Measurements from ENCODE around the gene SLC37A2. TPM values are rescaled to one million over a fixed set of nuclear protein-coding genes. Genes with fewer than 3 reads are reported as not detected.

SLC37A2 gene
- total RNA-seq, 1 experiment from 2014 or later: 2.2 TPM

DNA sequence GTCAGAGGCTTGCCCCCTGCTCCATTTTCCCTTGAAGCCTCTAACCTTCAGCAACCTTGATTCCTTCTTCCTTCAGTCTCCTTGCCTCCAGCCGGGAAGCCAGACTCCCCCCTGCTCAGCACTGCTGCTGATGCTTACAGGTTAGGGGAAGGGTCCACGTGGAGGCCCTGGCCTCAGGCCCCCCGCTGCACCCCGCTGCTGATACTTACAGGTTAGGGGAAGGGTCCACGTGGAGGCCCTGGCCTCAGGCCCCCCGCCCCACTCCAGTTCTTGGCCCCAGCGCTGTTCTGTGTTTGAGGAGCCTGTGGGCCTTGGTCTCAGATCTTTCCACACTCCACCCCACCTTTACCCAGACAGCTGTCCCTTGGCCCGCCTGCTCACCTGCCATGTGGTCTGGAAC lies 75.9 kb downstream of the SLC37A2 start (continued):
- TF ChIP-seq, protein P1, sequence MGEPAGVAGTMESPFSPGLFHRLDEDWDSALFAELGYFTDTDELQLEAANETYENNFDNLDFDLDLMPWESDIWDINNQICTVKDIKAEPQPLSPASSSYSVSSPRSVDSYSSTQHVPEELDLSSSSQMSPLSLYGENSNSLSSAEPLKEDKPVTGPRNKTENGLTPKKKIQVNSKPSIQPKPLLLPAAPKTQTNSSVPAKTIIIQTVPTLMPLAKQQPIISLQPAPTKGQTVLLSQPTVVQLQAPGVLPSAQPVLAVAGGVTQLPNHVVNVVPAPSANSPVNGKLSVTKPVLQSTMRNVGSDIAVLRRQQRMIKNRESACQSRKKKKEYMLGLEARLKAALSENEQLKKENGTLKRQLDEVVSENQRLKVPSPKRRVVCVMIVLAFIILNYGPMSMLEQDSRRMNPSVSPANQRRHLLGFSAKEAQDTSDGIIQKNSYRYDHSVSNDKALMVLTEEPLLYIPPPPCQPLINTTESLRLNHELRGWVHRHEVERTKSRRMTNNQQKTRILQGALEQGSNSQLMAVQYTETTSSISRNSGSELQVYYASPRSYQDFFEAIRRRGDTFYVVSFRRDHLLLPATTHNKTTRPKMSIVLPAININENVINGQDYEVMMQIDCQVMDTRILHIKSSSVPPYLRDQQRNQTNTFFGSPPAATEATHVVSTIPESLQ (CRISPR knock-in tag; IDR thresholded peaks at IDR 0.05): no peak
- TF ChIP-seq SP1 (CRISPR knock-in tag; conservative IDR thresholded peaks at IDR 0.05) (no peak), ZNF532 (CRISPR knock-in tag; IDR thresholded peaks at IDR 0.05; ENCODE audit: borderline replicate concordance) (no peak), ZMAT4 (CRISPR knock-in tag; IDR thresholded peaks at IDR 0.05) (no peak), ZNF219 (CRISPR knock-in tag; IDR thresholded peaks at IDR 0.05; ENCODE audit: borderline replicate concordance) (no peak)
- TF ChIP-seq, protein P2, sequence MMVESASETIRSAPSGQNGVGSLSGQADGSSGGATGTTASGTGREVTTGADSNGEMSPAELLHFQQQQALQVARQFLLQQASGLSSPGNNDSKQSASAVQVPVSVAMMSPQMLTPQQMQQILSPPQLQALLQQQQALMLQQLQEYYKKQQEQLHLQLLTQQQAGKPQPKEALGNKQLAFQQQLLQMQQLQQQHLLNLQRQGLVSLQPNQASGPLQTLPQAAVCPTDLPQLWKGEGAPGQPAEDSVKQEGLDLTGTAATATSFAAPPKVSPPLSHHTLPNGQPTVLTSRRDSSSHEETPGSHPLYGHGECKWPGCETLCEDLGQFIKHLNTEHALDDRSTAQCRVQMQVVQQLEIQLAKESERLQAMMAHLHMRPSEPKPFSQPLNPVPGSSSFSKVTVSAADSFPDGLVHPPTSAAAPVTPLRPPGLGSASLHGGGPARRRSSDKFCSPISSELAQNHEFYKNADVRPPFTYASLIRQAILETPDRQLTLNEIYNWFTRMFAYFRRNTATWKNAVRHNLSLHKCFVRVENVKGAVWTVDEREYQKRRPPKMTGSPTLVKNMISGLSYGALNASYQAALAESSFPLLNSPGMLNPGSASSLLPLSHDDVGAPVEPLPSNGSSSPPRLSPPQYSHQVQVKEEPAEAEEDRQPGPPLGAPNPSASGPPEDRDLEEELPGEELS (CRISPR knock-in tag; IDR thresholded peaks at IDR 0.05): no peak

DNA sequence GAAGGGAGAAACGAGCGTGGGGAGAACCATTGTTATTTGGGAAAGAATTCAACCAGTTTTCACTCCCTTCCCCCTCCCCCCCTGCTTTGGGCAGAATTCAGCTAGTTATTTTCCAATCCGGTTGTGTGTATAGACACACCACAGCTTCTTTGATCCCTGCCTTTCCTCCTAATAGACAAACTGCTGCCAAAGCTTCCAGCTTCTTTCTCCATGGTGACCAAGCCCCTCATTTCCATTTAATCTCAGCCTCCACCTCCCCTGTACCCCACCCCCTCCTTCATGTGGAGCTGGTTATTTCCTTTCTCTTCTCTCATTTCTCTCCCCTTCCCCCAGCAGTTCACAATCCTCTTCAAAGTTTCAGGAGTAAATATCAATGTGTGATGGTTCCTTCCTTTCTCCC lies 76.7 kb downstream of the SLC37A2 start:
- no peak overlapping the region for H3K4me3 Mint-ChIP-seq
- ATAC-seq (no peak), DNase-seq (ENCODE audit: low spot score) (no peak)
- peaks cover 48% of the 10 kb centered on the region for H3K4me1 Mint-ChIP-seq
- POLR2A ChIA-PET: no interaction called here
- no peaks in the 10 kb centered on the region for H3K36me3 Mint-ChIP-seq
- no peaks in the 10 kb centered on the region for H3K9me3 Mint-ChIP-seq
- CTCF ChIA-PET: interaction anchor here (0.8 to 5.6 kb wide), 5 partner anchors 15 to 289 kb away, joined by 4 to 126 read pairs (median 27); partner anchors contain the start of gene TMEM218
- H3K27ac Mint-ChIP-seq: no peak overlapping the region
- H3K27me3 Mint-ChIP-seq (ENCODE audit: low read depth): peaks cover 79% of the 10 kb centered on the region
- TF ChIP-seq ZNF263 (CRISPR knock-in tag; IDR thresholded peaks at IDR 0.05; ENCODE audit: low read depth) (no peak), GABPB1 (CRISPR knock-in tag; IDR thresholded peaks at IDR 0.05) (no peak), RORB (CRISPR knock-in tag; IDR thresholded peaks at IDR 0.05) (no peak), IRF1 (CRISPR knock-in tag; IDR thresholded peaks at IDR 0.05) (no peak), ZNF219 (CRISPR knock-in tag; IDR thresholded peaks at IDR 0.05; ENCODE audit: borderline replicate concordance) (no peak), CREB1 (CRISPR knock-in tag; IDR thresholded peaks at IDR 0.05) (no peak), ZNF671 (CRISPR knock-in tag; IDR thresholded peaks at IDR 0.05) (no peak), PRRX2 (CRISPR knock-in tag; IDR thresholded peaks at IDR 0.05) (no peak), NR3C1 (CRISPR knock-in tag; conservative IDR thresholded peaks at IDR 0.05; ENCODE audit: low read depth) (no peak)
- TF ChIP-seq, protein P3, sequence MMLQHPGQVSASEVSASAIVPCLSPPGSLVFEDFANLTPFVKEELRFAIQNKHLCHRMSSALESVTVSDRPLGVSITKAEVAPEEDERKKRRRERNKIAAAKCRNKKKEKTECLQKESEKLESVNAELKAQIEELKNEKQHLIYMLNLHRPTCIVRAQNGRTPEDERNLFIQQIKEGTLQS (CRISPR knock-in tag; conservative IDR thresholded peaks at IDR 0.05): no peak
- TF ChIP-seq, protein P4, sequence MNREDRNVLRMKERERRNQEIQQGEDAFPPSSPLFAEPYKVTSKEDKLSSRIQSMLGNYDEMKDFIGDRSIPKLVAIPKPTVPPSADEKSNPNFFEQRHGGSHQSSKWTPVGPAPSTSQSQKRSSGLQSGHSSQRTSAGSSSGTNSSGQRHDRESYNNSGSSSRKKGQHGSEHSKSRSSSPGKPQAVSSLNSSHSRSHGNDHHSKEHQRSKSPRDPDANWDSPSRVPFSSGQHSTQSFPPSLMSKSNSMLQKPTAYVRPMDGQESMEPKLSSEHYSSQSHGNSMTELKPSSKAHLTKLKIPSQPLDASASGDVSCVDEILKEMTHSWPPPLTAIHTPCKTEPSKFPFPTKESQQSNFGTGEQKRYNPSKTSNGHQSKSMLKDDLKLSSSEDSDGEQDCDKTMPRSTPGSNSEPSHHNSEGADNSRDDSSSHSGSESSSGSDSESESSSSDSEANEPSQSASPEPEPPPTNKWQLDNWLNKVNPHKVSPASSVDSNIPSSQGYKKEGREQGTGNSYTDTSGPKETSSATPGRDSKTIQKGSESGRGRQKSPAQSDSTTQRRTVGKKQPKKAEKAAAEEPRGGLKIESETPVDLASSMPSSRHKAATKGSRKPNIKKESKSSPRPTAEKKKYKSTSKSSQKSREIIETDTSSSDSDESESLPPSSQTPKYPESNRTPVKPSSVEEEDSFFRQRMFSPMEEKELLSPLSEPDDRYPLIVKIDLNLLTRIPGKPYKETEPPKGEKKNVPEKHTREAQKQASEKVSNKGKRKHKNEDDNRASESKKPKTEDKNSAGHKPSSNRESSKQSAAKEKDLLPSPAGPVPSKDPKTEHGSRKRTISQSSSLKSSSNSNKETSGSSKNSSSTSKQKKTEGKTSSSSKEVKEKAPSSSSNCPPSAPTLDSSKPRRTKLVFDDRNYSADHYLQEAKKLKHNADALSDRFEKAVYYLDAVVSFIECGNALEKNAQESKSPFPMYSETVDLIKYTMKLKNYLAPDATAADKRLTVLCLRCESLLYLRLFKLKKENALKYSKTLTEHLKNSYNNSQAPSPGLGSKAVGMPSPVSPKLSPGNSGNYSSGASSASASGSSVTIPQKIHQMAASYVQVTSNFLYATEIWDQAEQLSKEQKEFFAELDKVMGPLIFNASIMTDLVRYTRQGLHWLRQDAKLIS (CRISPR knock-in tag; IDR thresholded peaks at IDR 0.05; ENCODE audit: borderline replicate concordance): no peak
- TF ChIP-seq, protein P5, sequence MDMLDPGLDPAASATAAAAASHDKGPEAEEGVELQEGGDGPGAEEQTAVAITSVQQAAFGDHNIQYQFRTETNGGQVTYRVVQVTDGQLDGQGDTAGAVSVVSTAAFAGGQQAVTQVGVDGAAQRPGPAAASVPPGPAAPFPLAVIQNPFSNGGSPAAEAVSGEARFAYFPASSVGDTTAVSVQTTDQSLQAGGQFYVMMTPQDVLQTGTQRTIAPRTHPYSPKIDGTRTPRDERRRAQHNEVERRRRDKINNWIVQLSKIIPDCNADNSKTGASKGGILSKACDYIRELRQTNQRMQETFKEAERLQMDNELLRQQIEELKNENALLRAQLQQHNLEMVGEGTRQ (CRISPR knock-in tag; IDR thresholded peaks at IDR 0.05): no peak
- TF ChIP-seq, protein P6, sequence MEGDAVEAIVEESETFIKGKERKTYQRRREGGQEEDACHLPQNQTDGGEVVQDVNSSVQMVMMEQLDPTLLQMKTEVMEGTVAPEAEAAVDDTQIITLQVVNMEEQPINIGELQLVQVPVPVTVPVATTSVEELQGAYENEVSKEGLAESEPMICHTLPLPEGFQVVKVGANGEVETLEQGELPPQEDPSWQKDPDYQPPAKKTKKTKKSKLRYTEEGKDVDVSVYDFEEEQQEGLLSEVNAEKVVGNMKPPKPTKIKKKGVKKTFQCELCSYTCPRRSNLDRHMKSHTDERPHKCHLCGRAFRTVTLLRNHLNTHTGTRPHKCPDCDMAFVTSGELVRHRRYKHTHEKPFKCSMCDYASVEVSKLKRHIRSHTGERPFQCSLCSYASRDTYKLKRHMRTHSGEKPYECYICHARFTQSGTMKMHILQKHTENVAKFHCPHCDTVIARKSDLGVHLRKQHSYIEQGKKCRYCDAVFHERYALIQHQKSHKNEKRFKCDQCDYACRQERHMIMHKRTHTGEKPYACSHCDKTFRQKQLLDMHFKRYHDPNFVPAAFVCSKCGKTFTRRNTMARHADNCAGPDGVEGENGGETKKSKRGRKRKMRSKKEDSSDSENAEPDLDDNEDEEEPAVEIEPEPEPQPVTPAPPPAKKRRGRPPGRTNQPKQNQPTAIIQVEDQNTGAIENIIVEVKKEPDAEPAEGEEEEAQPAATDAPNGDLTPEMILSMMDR (IDR thresholded peaks at IDR 0.05): no peak

Measured in WTC11 (cell line).